ENCODE data around the gene SV2B.

The SV2B gene

DNA sequence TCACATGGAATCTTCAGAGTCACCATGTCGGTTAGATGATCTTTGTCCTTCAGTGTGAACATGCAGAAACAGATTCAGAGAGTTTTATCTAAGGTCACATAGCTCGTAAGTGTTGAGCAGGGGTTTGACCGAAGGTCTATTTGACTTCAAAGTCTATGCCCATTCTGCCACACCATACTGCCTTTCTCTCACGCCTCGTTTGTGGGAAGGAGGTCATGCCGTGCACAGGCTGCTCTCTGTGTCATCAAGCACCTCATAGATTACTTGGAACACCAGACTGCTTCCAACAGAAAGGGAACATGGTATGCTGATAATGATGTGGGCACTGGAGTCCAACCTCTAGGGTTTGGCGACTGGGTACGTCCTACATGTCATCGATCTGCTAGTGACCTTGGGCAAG lies 128.8 kb downstream of the SV2B start:
- DNase-seq (ENCODE audit: low read depth) = no peak

DNA sequence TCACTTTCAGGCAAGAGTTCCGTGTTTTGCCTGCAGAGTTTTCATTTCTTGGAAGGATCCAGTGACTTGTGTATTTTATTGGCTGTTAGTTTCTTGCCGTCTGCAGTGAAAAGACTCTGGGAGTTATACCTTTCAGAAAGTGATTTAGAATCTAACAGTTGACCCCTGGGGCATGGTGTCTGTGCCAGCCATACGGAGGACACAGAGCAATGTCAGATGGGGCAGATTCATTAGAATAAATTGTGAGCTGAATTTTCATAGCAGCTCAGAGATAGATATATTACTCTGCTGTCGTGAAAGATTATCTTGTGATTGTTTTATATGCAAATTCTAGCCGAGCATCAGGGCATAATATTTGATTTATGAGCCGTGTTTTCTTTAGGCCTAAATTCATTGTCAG lies 131.6 kb downstream of the SV2B start:
- no peak for DNase-seq (ENCODE audit: low read depth)

DNA sequence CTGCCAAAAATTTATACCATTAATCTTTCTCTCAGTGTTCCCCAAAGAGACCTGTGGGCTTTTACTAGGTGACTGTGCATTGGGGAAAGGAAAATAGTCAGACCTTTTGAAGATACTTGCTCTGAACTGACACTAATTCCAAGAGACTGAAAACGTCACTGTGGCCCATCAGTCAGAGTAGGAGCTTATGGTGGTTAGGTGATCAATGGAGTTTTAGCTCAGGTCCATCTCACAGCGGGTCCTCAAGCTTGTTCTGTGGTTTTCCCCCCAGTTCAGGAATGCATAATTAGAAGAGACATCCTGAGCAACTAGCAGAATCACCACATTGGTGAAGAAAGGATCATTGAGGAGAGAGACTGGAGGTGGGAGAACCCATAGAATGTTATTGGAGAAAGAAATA lies 134.7 kb downstream of the SV2B start:
- no peak for DNase-seq (ENCODE audit: low read depth)

DNA sequence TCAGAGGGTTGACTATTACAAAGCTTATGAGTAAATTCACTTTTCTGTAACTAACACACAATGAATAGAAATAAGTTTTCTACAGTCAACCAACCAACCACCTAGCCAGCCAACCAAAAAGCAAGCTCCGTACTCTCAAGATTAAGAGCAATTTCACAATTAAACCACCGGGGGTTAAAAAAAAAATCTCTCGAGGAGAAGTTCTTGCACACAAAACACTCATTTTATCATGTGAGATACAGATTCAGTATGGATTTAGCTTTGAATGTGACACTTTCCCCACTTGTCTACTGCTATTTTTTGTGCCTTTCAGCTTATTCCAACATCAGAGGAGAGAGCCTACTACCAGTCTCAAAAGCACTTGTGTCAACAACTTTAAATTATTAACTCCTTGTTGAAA lies 135.3 kb downstream of the SV2B start:
- DNase-seq (ENCODE audit: low read depth) = no peak

DNA sequence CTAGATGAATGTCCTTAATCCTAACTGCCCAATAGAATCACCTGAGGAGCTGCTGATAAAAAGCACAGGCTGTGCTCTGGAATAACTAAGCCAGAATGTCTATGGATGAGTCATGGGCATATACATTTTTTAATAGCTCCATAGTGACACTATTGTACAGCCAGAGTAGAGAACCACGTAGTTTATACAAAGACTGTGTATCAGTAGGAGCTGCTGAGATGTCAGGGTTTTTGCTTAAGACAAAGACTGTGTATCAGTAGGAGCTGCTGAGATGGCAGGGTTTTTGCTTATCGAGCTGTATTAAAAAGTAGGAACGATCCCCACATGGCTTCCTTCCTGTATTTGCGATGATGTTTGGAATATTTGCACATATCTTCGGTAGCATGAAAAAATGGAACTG lies 137.4 kb downstream of the SV2B start:
- DNase-seq (ENCODE audit: low read depth) = no peak

DNA sequence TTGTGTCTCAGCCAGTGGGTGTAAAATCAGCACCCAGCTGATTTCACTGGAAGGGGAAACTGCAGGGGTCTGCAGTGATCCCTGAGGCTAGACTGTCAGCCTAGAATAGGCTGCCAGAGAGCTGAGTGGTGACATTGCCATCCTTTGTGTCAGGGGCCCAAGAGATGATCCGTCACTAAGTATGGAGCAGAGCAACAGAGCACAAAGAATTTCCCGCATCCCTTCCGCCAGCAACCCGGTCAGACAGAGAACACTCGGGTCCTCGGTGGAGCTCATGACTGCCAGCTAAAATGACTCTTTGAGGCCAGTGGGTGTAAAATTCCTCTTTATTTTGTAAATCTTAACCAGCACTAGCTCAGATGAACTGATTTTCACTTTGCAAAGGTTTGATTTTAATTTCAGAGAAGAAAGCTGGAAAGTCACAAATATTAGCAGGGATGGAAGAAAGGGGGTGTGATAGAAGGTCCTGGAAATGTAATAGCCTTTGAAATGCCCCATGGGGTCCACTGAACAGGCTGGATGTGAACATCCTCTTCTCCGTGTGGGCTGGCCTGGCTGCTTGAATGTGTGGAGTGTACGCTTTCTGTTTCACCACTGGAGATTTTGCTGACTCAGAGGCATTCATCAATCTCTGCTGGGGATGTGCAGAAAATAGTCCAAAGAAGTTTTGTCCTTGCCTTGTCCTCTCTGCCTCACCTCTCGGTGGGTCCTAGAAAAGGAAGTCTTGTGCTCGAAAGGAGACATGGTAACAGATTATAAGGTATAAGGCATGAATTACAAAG lies 138.8 kb downstream of the SV2B start:
- no peak for DNase-seq (ENCODE audit: low read depth)

DNA sequence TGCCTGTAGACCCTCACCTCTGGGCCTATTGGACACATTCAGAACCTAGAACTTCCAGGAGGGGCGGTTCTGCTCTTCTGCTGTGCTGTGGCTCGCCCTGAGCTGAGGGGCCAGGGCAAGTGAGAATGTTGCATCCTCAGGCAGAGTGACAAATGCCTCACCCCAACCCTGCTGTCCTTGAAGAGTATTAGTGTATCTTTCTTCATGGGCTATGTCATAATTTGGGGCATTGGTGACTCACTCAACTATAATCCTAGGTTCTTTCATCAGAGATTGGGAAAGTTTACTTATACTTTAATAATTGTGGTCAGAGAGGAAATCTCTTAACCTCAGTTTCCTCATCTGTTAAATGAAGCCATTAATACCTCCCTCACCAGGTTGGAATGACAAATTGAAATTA lies 143.8 kb downstream of the SV2B start:
- DNase-seq (ENCODE audit: low read depth) = no peak

DNA sequence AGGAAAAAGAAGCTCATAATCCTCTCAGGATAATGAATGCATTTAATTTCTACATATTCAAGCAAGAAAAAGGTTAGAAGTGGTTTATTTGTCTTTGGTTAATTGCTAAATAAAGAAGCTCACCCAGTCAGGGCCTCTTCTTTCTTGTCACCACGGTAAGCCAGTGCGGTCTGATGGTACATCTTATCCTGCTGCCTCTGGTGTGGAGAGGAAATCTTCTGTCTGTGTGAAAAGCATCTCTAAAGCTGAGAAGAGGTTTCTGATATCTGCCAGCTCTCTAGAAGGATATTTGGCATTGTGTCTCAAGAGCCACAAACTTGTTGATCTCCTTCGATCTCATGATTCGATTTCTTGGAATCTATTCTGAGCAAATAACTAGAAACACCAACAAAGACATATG lies 144.9 kb downstream of the SV2B start:
- DNase-seq (ENCODE audit: low read depth) = no peak

DNA sequence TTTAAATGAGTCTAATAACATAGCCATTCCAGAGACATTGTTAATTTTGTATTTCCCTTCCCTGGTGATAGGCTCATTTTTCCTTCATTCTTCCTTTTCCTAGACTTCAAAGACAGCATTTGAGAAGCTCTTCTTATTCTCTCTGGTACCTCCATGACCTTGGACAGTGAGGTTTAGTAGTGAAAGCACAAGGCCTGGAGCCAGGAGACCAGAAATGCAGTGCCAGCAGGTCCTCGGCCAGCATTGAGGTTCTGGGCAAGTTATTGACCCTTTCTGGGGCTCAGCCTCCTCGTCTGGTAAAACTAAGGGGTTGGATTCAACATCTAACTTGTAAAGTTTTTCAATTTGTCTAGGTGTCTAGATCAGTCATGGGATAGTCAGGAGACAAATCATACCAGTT lies 146.9 kb downstream of the SV2B start:
- no peak for DNase-seq (ENCODE audit: low read depth)

DNA sequence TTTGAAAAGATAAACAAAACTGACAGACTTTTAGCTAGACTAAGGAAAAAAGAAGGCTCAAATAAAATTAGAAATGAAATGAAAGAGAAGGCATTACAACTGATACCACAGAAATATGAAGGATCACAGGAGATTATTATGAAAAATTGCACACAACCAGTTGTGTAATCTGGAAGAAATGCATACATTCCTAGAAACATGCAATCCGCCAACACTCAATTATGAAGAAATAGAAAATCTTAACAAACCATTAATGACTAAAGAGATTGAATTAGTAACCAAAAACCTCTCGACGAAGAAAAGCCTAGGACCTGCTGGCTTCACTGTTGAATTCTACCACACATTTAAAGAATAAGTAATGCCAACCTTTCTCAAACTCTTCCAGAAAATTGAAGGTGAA lies 149.5 kb downstream of the SV2B start:
- DNase-seq (ENCODE audit: low read depth) = no peak

DNA sequence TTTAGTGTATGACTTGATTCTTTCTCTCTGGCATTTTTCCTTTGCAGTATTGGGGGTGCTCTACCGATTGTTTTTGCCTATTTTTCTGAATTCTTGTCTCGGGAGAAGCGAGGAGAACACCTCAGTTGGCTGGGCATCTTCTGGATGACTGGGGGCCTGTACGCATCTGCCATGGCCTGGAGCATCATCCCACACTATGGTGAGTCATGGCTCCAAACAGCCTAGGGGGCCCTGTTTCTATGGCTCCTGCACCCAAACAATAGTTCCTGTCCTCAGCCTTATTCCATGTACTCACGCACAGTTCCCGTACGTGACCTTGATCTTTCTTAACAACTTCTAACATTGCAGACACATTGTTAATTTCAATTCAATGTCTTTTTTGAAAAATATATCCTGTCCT lies 152.3 kb downstream of the SV2B start:
- no peak for DNase-seq (ENCODE audit: low read depth)

DNA sequence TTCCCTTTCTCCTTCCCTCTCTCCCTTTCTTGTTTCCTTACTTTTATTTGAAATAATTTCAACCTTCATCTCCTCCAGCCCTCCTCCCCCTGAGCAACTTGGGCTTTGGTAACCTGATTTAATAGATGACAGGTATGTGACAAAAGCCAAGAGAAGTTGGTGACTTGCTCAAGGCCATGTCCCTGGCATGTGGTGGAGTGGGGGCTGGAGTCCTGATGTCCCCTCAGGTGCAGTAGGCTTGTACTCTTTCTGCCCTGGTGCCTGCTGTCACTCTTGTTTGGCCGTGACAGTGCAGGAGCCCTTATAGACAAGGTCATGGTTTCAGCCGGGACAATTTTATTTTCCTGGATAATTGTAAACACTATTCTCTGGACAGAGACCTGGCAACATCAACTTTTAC lies 152.7 kb downstream of the SV2B start:
- DNase-seq (ENCODE audit: low read depth) = no peak

DNA sequence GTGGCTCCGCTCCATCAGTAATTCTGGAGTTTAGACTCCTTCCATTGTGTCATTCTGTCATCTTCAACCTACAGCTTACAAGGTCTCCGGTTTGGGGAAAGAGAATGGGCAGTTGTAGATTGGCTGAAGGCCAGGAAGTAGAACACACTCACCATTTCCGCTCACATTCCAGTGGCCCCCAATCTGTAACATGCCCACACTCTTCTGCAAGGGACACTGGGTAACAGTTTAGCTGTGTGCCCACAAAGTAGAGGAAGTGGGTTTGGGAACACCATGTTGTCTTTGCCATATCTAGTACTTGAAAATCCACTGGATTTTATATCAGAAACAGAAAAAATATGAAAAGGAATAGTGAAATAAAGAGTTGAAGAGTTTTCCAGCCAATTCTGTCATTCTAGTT lies 153.5 kb downstream of the SV2B start:
- no peak for DNase-seq (ENCODE audit: low read depth)

DNA sequence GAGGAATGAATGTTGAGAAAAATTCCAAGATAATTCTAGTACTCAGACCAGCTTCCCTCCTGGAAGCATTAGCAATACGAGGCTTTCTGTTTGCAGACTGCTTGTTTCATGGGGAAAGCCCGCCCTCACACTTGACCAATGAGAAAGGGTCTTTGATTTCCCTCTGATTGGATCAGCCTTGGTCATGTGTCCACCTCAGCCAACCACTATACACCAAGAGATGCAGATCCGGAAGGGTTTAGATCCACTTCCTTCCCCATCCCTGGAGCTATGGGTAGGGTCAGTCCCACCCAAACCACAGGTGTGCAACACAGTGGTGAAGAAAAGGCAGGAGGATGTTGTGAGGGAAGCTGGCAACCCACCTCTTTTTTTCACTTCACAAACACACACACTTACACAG lies 154.7 kb downstream of the SV2B start:
- no peak for DNase-seq (ENCODE audit: low read depth)

DNA sequence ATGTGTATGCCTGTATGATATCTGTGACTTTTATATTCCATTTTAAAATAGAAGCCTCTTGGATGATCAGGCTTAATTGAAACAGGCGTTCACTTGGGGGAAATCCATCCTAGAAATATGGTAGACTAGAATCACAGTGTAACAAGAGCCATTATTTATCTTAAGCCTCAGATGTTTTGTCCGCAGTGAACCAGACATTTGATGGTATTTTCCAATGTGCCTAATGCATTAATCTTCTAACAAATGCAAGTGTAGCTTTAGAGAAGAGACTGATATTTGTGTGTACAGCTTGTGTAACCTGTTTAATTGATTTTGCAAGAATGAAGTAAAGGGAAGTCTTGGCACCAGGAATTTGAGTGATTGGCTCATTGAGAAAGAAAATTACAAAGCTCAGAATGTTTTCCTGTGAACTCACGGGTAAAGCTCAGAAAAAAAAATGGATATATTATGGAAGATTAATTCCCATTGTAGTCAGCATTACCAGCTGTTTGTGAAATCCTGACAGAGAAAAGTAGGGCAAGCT lies 155.7 kb downstream of the SV2B start:
- no peak for DNase-seq (ENCODE audit: low read depth)

DNA sequence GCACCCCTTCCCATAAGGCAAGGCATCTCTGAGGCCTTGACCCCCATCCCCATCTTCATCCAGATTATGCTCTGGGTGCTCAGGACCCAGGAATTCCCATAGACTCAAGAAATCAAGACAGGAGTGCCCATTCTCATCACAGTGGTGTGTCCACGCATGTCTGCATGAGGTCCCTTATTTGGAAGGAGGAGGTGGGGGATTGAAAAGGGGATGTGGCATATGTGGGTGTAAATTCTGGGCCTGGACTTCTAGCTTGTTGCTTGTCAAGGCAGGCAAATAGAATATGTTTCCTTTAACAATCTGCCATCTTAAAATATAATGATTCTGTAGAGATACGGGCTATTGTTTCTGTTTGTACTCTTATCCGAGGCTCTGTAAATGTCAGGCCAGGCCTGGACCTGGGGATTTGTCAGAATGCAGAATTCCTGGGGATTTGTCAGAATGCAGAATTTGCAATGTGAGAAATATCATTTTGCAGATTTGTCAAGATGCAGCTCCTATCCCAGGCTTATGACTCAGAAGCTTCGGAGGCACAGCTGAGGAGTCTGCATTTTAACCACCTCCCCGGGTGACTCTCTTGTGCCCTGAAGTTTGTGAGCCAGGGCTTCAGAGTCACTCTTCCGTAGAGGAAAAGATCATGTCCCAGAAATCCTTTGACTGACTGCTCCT lies 157.8 kb downstream of the SV2B start:
- no peak for DNase-seq (ENCODE audit: low read depth)

DNA sequence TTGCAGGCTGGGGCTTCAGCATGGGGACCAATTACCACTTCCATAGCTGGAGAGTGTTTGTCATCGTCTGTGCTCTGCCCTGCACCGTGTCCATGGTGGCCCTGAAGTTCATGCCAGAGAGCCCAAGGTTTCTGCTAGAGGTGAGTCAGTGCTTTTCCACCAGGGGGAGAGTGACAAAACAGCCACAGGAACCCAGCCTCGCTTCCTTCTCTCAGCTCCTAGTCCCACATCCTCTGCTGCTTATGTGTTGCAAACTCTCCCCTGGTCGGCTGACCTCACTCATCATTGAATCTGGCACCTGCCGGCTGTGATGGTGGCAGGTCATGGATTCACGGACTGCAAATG lies 158.3 kb downstream of the SV2B start:
- no peak for DNase-seq (ENCODE audit: low read depth)

DNA sequence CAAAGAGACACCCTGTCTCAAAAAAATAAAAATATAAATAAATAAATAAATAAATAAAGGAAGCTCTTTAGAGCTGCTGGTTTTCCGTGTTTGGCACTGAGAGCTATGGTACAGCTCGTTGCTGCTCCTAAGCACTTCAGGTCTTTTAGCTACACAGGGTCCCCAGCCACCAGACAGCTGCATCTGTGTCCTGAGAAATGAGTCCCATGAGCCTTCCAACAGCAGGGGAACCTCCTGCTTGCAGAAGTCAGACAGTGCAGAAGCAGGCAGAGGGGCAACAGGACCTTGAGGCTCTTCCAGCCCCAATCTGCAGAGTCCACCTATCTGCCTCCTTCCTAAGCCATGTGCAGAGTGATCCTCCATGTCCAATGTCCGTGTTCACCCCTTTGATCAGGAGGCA lies 159.0 kb downstream of the SV2B start:
- DNase-seq (ENCODE audit: low read depth) = no peak

DNA sequence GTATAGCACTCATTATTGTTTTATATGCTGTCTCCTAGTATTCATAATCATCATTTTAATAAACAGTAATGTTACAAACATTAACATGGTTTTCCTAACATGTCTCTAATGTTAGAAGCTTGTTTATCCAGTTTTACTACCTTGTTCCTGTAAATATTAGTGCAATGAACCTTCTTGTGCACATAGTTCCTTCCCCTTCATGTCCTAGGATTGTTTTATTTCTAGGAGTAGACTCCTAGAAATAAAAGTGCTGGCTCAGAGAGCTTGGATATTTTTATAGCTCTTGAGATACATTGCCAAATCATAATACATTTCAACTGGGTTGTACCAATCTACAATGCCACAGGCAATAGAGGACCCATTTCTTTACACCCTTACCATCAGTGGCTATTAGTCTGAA lies 161.3 kb downstream of the SV2B start:
- no peak for DNase-seq (ENCODE audit: low read depth)

DNA sequence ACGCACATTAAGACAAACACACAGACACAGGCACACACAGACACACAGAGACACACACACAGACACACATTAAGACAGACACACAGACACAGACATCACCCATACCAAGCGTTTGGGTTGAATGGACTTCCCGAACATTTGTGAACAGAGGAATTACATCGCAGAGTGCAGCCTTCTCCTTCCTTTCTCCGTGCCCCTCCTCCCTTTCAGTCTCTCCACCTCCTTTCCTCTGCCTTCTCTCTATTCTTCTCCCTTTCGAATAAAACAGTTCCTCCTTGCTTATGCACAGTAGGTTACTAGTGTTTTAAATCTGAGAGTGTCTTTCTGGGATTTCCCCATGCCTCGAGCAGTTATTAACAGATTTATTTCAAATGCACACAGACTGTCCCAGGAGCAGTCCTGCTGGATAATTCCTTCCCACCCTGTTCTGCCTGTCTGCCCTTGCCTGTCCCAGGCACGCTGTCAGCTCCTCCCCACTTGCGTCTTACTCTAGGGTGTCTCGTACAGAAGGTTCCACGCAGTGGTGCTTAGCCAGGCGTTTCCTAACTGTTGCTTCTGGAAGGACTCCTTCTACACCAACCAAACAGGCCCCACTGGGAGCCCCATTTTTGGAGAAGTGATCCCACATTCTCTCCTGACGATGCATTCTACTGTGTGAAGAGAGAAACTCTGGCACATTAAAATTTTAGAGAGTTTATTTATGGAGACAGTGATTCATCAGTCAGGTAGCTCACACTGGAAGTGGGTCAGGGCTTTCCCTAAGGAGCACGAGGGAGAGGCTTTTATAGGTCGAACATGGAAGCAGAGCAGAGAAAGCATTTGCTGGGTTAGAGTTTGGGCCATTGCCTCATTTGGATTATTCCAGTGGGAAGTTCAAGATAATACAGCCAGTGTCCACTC lies 163.8 kb downstream of the SV2B start:
- no peak for DNase-seq (ENCODE audit: low read depth)

DNA sequence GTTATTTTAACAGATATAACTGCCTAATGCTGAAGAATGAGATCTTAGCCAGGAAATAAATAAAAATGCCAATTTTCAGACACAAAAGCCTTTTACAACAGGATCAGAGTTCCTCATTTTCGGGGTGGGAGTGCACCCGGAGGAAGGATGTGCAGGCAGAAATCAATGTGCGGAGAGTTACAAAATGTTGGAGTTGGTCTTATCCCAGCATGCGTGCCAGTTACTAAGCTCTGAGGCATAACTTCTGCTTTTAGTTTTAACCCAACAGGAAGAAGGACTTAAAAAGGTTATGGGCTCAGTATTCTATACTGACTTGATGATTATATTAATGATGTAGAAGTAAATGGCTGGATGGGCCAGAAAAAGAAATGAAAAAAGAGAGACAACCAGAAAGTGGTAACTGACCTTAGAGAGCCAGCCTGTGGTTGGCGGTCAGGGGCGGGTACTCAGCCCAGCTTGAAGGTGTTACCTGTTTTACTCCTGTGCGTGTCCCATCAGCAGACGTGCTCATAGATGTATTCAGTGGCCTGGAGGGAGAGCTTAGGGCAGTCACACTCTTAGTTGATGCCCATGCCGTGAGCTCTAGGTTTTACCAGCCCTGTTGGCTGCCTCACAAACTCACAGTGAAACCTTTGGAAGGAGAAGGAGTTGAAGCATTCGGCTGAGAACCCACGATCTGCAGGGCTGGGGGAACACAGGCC lies 164.7 kb downstream of the SV2B start:
- DNase-seq (ENCODE audit: low read depth) = no peak

DNA sequence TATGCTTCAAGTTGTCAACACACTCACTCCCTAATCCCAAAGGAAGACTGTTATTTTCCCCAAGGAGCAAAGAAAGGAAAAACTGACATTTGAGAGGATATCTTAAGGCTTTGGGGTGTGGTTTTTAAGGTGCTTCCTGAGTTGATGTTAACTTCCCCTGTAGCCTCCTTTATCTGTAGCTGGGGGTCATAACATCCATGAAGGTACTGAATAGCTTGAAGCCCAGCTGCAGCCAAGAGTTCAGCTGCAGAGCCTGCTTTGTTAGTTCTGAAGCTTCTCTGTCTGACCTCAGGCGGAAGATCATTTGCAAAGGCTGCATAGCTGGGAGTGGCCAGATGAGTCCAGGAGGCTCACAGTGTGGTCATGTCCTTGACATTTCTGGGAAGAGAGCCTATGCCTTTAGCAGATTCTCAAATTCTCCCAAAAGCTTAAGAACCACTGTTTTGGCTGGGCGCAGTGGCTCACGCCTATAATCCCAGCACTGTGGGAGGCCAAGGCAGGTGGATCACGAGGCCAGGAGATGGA lies 165.4 kb downstream of the SV2B start:
- no peak for DNase-seq (ENCODE audit: low read depth)
